NCI-H2171 (cell line): ENCODE results near the gene ZNF727.
"Not testable (repeated sequence)": the region's sequence is repeated elsewhere in the genome, so short reads cannot be mapped to it uniquely, and the experiment has no call there.

Experiments used
- DNase-seq: peaks from one replicate; lab custom pipeline; 2025; lab: John Stamatoyannopoulos, UW

ZNF727 gene

GRCh38 chr7:64045301-64046040 is at the start of gene ZNF727:
TSS of gene ZNF727 (plus strand) at chr7:64045434. CDS start at chr7:64045622, 188 bp downstream.
- no peak for DNase-seq

- DNase-seq: no peak
These were observed 46.7 kb upstream of the ZNF727 start, which contains the start of gene ZNF722 for GRCh38 chr7:63998549-63998948. TSS of gene ZNF722 (plus strand) at chr7:63998849. CDS start at chr7:63998962, 113 bp downstream.

GRCh38 chr7:64015496-64015895 is 29.7 kb upstream of the ZNF727 start:
- DNase-seq: not testable (repeated sequence)

GRCh38 chr7:64035388-64035787 is 9.8 kb upstream of the ZNF727 start:
- no peak for DNase-seq

GRCh38 chr7:64037095-64037494 is 8.1 kb upstream of the ZNF727 start:
- DNase-seq: no peak

- no peak for DNase-seq
These were observed 781 bp downstream of the ZNF727 start for GRCh38 chr7:64046041-64046389.

GRCh38 chr7:64077837-64078698 is 32.8 kb downstream of the ZNF727 start:
- DNase-seq: not testable (repeated sequence)

- DNase-seq: no peak
These were observed 33.4 kb downstream of the ZNF727 start for GRCh38 chr7:64078699-64078994.

GRCh38 chr7:64087501-64087900 is 42.3 kb downstream of the ZNF727 start:
- DNase-seq: no peak

GRCh38 chr7:64088863-64089262 is 43.6 kb downstream of the ZNF727 start:
- not testable (repeated sequence) for DNase-seq
